Breast epithelium (tissue), 4 donors: ENCODE results near the gene HPX. TPM values are rescaled to one million over a fixed set of nuclear protein-coding genes. Genes with fewer than 3 reads are reported as not detected.

Experiments
- DNase-seq, 2 donors: peaks; one replicate each; pipeline ENCODE4 v3.0.0-alpha.2; 2019; ENCODE audit warnings: low spot score in 2 of 2
- H3K27ac ChIP-seq, 2 donors: fragments of 200-600 bp; sonication (generic) in 1 of 2; one replicate each; pipeline ENCODE4 v1.5.1; 2016 to 2019; ENCODE audit warnings: mild to moderate bottlenecking in 1 of 2
- H3K27me3 ChIP-seq, 2 donors: fragments of 200-600 bp; sonication (generic) in 1 of 2; one replicate each; pipeline versions ENCODE4 v1.5.1 to v1.6.0; 2017 to 2019; ENCODE audit warnings: control low read depth in 1 of 2, mild to moderate bottlenecking in 1 of 2
- H3K36me3 ChIP-seq: fragments of 200-600 bp; one replicate; pipeline ENCODE4 v1.5.1; 2019
- H3K4me1 ChIP-seq, 2 donors: fragments of 200-600 bp; sonication (generic); one replicate each; pipeline ENCODE4 v1.5.1; 2016 to 2019; ENCODE audit warnings: control low read depth in 1 of 2
- H3K4me3 ChIP-seq, 3 donors: fragments of 200-600 bp; sonication (generic); 1 replicate in 2 of 3; 2 replicates in 1 of 3; pipeline ENCODE4 v1.5.1; 2016 to 2019; ENCODE audit warnings: mild to moderate bottlenecking in 3 of 3, moderate library complexity in 2 of 3
- H3K9me3 ChIP-seq, 2 donors: fragments of 200-600 bp; sonication (generic) in 1 of 2; one replicate each; pipeline ENCODE4 v1.5.1; 2016 to 2019; ENCODE audit warnings: control low read depth in 1 of 2
- POLR2A ChIP-seq: fragments of 450-650 bp; IDR thresholded peaks from one replicate; pipeline ENCODE4 v1.6.1; 2016; ENCODE audit warnings: antibody characterized with exemption, mild to moderate bottlenecking, moderate library complexity
- POLR2AphosphoS5 ChIP-seq, 3 donors: sonication (generic); formaldehyde crosslinking; IDR thresholded peaks; one replicate each; pipeline ENCODE4 v1.6.1; 2017; ENCODE audit warnings: antibody characterized with exemption in 3 of 3
- intact Hi-C: fragments of 100-400 bp; cut with DNase I; formaldehyde crosslinking; loops from one replicate; pipeline ENCODE4 v1.15.1; 2023; ENCODE audit warnings: low total_unique reads
- total RNA-seq, 3 donors: library from RNA; depleted of rRNA; stranded (reverse); fragments of >200 nt; gene quantifications; one replicate each; pipeline ENCODE4 v1.1.0, GENCODE V29; 2016
- TF ChIP-seq, protein P1 (sequence below), 3 donors: fragments of 450-650 bp; IDR thresholded peaks; one replicate each; pipeline ENCODE4 v1.5.1; 2016 to 2017; ENCODE audit warnings: antibody characterized with exemption in 3 of 3, mild to moderate bottlenecking in 3 of 3, moderate library complexity in 3 of 3

The HPX gene
- total RNA-seq, 3 donors from 2014 or later: 0.96 to 25.2 (median 12.9) TPM

DNA sequence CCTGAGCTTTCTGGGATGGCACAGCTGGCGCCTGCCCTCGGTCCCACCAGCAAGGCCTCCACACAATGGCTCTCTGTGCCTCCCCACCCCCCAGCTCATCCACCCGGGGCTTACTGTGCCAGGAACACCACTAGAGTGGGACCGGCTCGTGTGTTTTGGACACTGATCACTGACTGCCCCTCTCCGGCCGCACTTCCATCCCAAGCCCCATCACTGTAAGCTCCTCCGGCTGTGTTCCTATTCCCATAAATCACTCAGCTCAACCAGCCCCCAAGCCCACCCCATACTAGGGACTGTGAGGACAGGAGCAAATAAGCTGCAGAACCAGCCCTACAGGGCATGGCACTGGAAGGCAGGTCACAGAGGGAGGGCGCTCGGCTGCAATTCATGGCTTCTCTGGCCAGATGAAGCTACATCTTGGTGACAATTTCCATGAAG is 29.2 kb downstream of the HPX start:
- H3K4me3 ChIP-seq: no peak overlapping the region
- TF ChIP-seq POLR2A (no peak), POLR2AphosphoS5 (IDR thresholded peaks at IDR 0.05) (no peak)
- TF ChIP-seq, protein P1, sequence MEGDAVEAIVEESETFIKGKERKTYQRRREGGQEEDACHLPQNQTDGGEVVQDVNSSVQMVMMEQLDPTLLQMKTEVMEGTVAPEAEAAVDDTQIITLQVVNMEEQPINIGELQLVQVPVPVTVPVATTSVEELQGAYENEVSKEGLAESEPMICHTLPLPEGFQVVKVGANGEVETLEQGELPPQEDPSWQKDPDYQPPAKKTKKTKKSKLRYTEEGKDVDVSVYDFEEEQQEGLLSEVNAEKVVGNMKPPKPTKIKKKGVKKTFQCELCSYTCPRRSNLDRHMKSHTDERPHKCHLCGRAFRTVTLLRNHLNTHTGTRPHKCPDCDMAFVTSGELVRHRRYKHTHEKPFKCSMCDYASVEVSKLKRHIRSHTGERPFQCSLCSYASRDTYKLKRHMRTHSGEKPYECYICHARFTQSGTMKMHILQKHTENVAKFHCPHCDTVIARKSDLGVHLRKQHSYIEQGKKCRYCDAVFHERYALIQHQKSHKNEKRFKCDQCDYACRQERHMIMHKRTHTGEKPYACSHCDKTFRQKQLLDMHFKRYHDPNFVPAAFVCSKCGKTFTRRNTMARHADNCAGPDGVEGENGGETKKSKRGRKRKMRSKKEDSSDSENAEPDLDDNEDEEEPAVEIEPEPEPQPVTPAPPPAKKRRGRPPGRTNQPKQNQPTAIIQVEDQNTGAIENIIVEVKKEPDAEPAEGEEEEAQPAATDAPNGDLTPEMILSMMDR (IDR thresholded peaks at IDR 0.05): no peak
- H3K27me3 ChIP-seq: no peaks in the 10 kb centered on the region
- no peaks in the 10 kb centered on the region for H3K9me3 ChIP-seq
- H3K4me1 ChIP-seq: no peaks in the 10 kb centered on the region
- intact Hi-C loops: no loop called here
- H3K27ac ChIP-seq: no peak overlapping the region
- H3K36me3 ChIP-seq: no peaks in the 10 kb centered on the region
- DNase-seq: no peak

DNA sequence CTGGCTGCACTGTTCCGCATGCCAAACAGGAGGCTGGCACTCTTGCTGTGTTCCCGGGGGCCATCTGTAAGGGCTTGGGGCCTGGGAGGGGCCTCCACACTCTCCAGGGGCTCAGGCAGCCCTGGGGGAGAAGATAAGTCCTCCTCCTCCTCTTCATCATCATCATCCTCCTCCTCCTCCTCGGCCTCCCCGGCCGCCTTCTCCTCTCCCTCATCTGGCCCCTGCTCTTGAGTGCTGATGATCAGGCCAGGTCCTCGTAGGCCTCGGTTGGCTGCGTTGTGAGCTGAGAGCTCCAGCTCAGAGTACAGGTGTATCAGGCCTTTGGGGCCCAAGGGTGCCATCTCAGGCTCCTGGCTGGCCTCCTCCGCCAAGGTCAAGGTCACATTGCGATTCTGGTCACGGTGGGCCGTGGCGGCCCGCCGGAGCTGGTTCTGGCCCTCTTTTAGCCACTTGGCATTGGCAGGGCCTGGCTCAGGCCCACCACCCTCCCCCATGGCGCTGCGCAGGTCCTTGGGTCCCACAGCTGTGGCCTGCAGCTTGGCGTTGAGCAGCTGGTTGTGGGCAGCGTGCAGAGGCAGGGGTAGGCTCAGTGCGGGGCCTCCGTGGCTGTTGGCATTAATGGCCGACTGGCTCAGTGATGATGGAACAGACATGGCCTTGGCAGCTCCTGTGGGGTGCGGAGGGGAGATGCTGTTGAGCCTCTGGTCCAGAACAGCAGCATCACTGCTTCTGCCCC is 29.9 kb downstream of the HPX start:
- Histone ChIP-seq H3K27me3 (no peaks in the 10 kb centered on the region), H3K4me3 (no peak overlapping the region), H3K9me3 (no peaks in the 10 kb centered on the region), H3K27ac (no peak overlapping the region), H3K4me1 (no peaks in the 10 kb centered on the region), H3K36me3 (no peaks in the 10 kb centered on the region)
- intact Hi-C loops: no loop called here
- TF ChIP-seq POLR2AphosphoS5 (IDR thresholded peaks at IDR 0.05) (no peak), POLR2A (no peak)
- TF ChIP-seq, protein P1 (IDR thresholded peaks at IDR 0.05): no peak
- DNase-seq: no peak

DNA sequence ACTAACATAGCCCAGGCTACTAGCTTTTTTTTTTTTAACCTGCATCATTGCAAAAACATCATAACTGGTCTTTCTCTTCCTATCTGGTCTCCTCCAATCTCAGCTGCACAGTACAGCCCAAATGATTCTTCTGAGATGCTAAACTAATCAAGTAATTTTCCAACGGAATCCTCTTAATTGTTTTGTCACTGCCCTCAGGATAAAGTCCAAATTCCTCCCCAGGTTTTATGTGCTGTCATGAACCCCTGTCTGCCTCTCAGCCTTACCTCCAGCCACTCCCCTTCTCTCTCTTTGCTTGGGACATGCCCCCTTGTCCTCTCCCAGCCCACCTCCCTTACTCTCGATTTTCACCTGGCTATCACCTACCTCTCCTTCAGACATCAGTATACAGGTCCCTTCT is 34.4 kb downstream of the HPX start:
- no peaks in the 10 kb centered on the region for H3K36me3 ChIP-seq

DNA sequence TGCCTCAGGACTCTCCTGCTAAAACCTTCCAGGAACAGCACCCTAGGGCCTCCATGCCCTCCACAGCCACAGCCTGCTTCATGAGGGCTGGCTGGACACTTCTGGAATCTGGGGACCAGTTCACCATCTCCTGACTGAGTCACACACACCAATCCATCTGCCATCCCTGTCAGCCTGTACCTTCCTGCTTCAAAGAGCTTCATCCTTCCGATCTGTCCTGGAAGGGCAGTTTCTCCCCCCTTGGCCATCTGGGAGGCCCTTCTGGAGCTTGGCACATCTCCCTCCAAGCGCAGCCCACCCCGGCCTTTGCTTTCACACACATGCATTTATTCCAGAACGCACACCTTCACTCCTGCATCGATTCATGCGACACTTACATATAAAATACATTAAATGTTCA is 34.9 kb downstream of the HPX start:
- Histone ChIP-seq H3K4me1 (no peaks in the 10 kb centered on the region), H3K9me3 (no peaks in the 10 kb centered on the region), H3K36me3 (no peaks in the 10 kb centered on the region), H3K27ac (no peak overlapping the region), H3K4me3 (no peak overlapping the region), H3K27me3 (no peaks in the 10 kb centered on the region)
- TF ChIP-seq POLR2A (no peak), POLR2AphosphoS5 (IDR thresholded peaks at IDR 0.05) (no peak)
- TF ChIP-seq, protein P1 (IDR thresholded peaks at IDR 0.05): no peak
- intact Hi-C loops: no loop called here
- no peak for DNase-seq

More for the DNA sequence above, 34.4 kb downstream of the HPX start:
- no peak for TF ChIP-seq POLR2AphosphoS5 (IDR thresholded peaks at IDR 0.05)
- TF ChIP-seq, protein P1 (IDR thresholded peaks at IDR 0.05): no peak
- no peak for TF ChIP-seq POLR2A
- intact Hi-C loops: no loop called here
- H3K27me3 ChIP-seq: no peaks in the 10 kb centered on the region
- H3K4me3 ChIP-seq: no peak overlapping the region
- H3K4me1 ChIP-seq: no peaks in the 10 kb centered on the region
- H3K27ac ChIP-seq: no peak overlapping the region
- no peaks in the 10 kb centered on the region for H3K9me3 ChIP-seq
- no peak for DNase-seq

DNA sequence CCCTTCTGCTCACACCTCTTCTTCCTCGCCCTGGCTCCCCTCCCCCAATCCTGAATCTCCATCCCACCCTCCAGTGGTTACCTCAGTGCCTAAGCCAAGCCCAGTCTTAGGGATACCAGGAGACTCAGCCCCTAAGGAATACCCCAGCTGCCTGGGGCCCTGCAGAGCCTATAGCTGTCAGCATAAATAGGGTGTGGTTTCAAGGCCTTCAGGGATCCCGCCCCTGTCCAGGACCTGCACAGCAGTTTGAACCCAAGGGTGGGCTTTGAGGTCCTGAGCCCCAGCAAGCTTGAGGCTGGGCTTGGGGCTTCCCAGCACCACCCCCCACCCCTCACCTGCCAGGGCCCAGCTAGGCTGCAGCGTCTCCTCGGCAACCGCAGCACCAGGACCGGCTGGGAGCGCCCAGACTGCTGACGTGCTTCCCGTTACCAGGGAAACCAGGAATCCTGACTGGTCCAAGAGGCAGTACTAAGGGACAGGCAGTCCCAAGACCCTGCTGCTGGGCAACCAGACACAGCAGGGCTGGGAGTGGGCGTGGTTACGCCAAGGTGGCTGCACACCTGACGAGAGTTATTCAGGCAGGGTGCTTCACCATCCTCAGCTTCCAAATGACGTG is 35.6 kb downstream of the HPX start:
- DNase-seq: no peak
- H3K27me3 ChIP-seq: no peaks in the 10 kb centered on the region
- H3K4me1 ChIP-seq: no peaks in the 10 kb centered on the region
- no peak overlapping the region for H3K4me3 ChIP-seq
- H3K9me3 ChIP-seq: no peaks in the 10 kb centered on the region
- no peaks in the 10 kb centered on the region for H3K36me3 ChIP-seq
- intact Hi-C loops: no loop called here
- TF ChIP-seq POLR2AphosphoS5 (IDR thresholded peaks at IDR 0.05) (no peak), POLR2A (no peak)
- TF ChIP-seq, protein P1 (IDR thresholded peaks at IDR 0.05): no peak
- no peak overlapping the region for H3K27ac ChIP-seq
